Fibroblast of mammary gland (primary cell): Measurements from ENCODE around the gene HMCN1.
"Not testable (repeated sequence)": the region's sequence is repeated elsewhere in the genome, so short reads cannot be mapped to it uniquely, and the experiment has no call there.

ENCODE experiments used
- DNase-seq: peaks from one replicate; pipeline ENCODE4 v3.0.0-alpha.2; 2010; ENCODE audit warnings: low read depth
- H3K4me3 ChIP-seq: 2 replicates; pipeline ENCODE4 v1.5.1; 2011; ENCODE audit warnings: low read depth, mild to moderate bottlenecking, low read length, moderate library complexity; ENCODE audit not compliant: control insufficient read depth
- CTCF ChIP-seq: conservative IDR thresholded peaks from 2 replicates; pipeline ENCODE4 v1.5.1; 2011; ENCODE audit warnings: low read depth, low read length, inconsistent platforms; ENCODE audit not compliant: control insufficient read depth, insufficient read depth

HMCN1 gene

GRCh38 chr1:186207391-186208085 is 473.3 kb downstream of the HMCN1 start:
- peak; percentile 66 for DNase-seq
- H3K4me3 ChIP-seq = no peak overlapping the region
- no peak for TF ChIP-seq CTCF

GRCh38 chr1:186208405-186209129 is 474.4 kb downstream of the HMCN1 start:
- no peak overlapping the region for H3K4me3 ChIP-seq
- TF ChIP-seq CTCF = no peak
- DNase-seq = peak; percentile 66

- DNase-seq = no peak
- no peak overlapping the region for H3K4me3 ChIP-seq
- TF ChIP-seq CTCF = no peak
These were observed 476.1 kb downstream of the HMCN1 start for GRCh38 chr1:186210258-186210657.

GRCh38 chr1:186211583-186211982 is 477.4 kb downstream of the HMCN1 start:
- H3K4me3 ChIP-seq, DNase-seq: not testable (repeated sequence)

- peak; percentile 98 for TF ChIP-seq CTCF
- no peak overlapping the region for H3K4me3 ChIP-seq
- peak; percentile 95 for DNase-seq
These were observed 478.5 kb downstream of the HMCN1 start for GRCh38 chr1:186212568-186213224.

GRCh38 chr1:186213225-186213607 is 479.0 kb downstream of the HMCN1 start:
- TF ChIP-seq CTCF = no peak
- no peak overlapping the region for H3K4me3 ChIP-seq
- DNase-seq = no peak

GRCh38 chr1:186214791-186215190 is 480.6 kb downstream of the HMCN1 start:
- no peak for DNase-seq
- no peak overlapping the region for H3K4me3 ChIP-seq
- TF ChIP-seq CTCF = no peak
